Eye (tissue), 1 donor: ENCODE measurements around the gene NSL1.

ENCODE experiments used
- DNase-seq: peaks from one replicate; pipeline ENCODE4 v3.0.0-alpha.2; 2015

Gene NSL1

GRCh38 chr1:212683357-212683722 lies 108.2 kb downstream of the NSL1 start:
- no peak for DNase-seq

GRCh38 chr1:212680680-212681389 lies 110.7 kb downstream of the NSL1 start:
- DNase-seq, result no peak

GRCh38 chr1:212678456-212679410 lies 112.8 kb downstream of the NSL1 start:
- no peak for DNase-seq

DNA sequence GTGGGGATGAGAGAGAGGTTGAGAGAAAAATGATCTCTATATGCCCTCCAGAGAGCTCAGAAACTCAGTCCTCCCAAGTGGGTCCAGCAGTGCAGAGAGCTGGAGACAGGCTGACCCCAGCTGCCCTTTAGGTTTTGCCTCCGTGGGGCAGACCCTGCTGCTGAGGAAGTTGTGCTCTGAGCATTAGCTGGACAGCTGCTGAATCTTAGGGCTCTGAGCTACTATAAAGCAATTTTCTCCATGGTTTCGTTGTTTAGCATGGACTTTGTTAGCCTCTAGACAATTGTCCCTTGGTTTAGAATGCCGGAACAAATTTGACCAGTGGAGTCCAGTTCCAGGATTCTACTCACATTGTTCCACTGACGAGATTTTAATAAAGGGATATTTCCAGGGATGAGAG lies 114.0 kb downstream of the NSL1 start:
- no peak for DNase-seq

DNA sequence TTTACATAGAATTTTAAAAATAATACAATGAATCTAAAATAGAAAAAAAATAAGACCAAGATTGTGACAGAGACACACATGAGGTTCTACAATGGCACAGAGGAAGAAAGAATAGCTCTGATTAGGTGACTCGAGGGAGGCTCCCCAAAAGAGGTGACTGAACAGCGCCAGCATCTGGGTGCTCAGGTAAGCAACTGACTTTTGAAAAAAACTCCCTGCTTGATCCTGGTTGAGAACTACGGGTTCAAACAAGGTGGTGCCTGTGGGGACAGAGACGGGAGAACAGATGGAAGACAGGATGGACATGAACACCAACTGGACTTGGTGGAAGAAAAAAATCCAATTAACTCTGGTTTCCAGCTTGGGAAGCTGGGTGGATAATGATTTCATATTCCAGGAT lies 114.4 kb downstream of the NSL1 start:
- DNase-seq, result no peak
